CD4-positive, alpha-beta memory T cell (primary cell): ENCODE measurements around the gene RASL11A. TPM values are rescaled to one million over a fixed set of nuclear protein-coding genes. Genes with fewer than 3 reads are reported as not detected.
"Not testable (repeated sequence)": the region's sequence is repeated elsewhere in the genome, so short reads cannot be mapped to it uniquely, and the experiment has no call there.

ENCODE experiments used
- CTCF ChIA-PET: fragments of 350-600 bp; sonication (Branson Sonifier 250); formaldehyde crosslinking; loops from one replicate; lab custom pipeline; 2021; ENCODE audit warnings: inconsistent platforms; ENCODE audit not compliant: partially characterized antibody; lab: Charles Lee
- POLR2A ChIA-PET: fragments of 350-600 bp; sonication (Branson Sonifier 250); formaldehyde crosslinking; loops from one replicate; lab custom pipeline; 2021; ENCODE audit not compliant: partially characterized antibody; lab: Charles Lee
- DNase-seq, 5 donors: peaks; one replicate each; pipeline versions ENCODE4 v3.0.0 to v3.0.0-alpha.2; 2020 to 2022; ENCODE audit warnings: mixed read lengths in 1 of 5
- H3K27ac ChIP-seq: one replicate; pipeline ENCODE4 v1.7.0; 2013; ENCODE audit warnings: low read depth, low read length
- H3K27me3 ChIP-seq: 2 replicates; pipeline ENCODE4 v1.7.0; 2013; ENCODE audit warnings: mild to moderate bottlenecking, low read length, moderate library complexity; ENCODE audit not compliant: insufficient read depth
- H3K36me3 ChIP-seq: 2 replicates; pipeline ENCODE4 v1.7.0; 2013; ENCODE audit warnings: mild to moderate bottlenecking, low read length, moderate library complexity; ENCODE audit not compliant: insufficient read depth
- H3K4me1 ChIP-seq: 2 replicates; pipeline ENCODE4 v1.7.0; 2013; ENCODE audit warnings: mild to moderate bottlenecking, low read length, moderate library complexity; ENCODE audit not compliant: insufficient read depth
- H3K4me3 ChIP-seq, 2 donors: one replicate each; pipeline ENCODE4 v1.7.0; 2013; ENCODE audit warnings: low read length in 2 of 2, mild to moderate bottlenecking in 1 of 2
- H3K9me3 ChIP-seq, 2 donors: one replicate each; pipeline ENCODE4 v1.7.0; 2013; ENCODE audit warnings: low read length in 2 of 2, control low read depth in 1 of 2; ENCODE audit not compliant: control insufficient read depth in 1 of 2
- H3K27ac Mint-ChIP-seq, 7 donors: one replicate each; pipeline ENCODE4 v1.8.0; 2020 to 2021; ENCODE audit warnings: mixed read lengths in 7 of 7, mild to moderate bottlenecking in 6 of 7, inconsistent platforms in 3 of 7, moderate library complexity in 3 of 7
- H3K27me3 Mint-ChIP-seq, 2 donors: one replicate each; pipeline ENCODE4 v1.8.0; 2020 to 2021; ENCODE audit warnings: mixed read lengths in 2 of 2
- H3K36me3 Mint-ChIP-seq, 2 donors: one replicate each; pipeline ENCODE4 v1.8.0; 2020 to 2021; ENCODE audit warnings: mixed read lengths in 2 of 2, inconsistent platforms in 1 of 2, mild to moderate bottlenecking in 1 of 2
- H3K4me1 Mint-ChIP-seq, 4 donors: one replicate each; pipeline ENCODE4 v1.8.0; 2020 to 2021; ENCODE audit warnings: mixed read lengths in 4 of 4, mild to moderate bottlenecking in 1 of 4
- H3K4me3 Mint-ChIP-seq, 8 donors: one replicate each; pipeline ENCODE4 v1.8.0; 2020 to 2021; ENCODE audit warnings: mixed read lengths in 8 of 8, mild to moderate bottlenecking in 7 of 8, moderate library complexity in 6 of 8, inconsistent platforms in 3 of 8
- H3K9me3 Mint-ChIP-seq, 8 donors: one replicate each; pipeline ENCODE4 v1.8.0; 2020 to 2021; ENCODE audit warnings: mixed read lengths in 8 of 8, mild to moderate bottlenecking in 5 of 8, inconsistent platforms in 3 of 8, moderate library complexity in 1 of 8
- intact Hi-C: fragments of 100-400 bp; cut with micrococcal nuclease; formaldehyde crosslinking; loops from one replicate; pipeline ENCODE4 v1.15.1; 2023
- polyA plus RNA-seq, 2 donors: library from polyadenylated mRNA; unstranded; fragments of 300-500 nt; fragmentation: Illumina TruSeq; gene quantifications; one replicate each; pipeline ENCODE4 v1.2.3, GENCODE V29; 2021
- total RNA-seq, 2 experiments: library from RNA; stranded (reverse); gene quantifications; one replicate each; pipeline ENCODE4 v1.2.3, GENCODE V29; 2021

The RASL11A gene
- total and polyA plus RNA-seq, 4 experiments from 2014 or later, result 0.21 to 0.96 (median 0.78) TPM; not detected in 1

DNA sequence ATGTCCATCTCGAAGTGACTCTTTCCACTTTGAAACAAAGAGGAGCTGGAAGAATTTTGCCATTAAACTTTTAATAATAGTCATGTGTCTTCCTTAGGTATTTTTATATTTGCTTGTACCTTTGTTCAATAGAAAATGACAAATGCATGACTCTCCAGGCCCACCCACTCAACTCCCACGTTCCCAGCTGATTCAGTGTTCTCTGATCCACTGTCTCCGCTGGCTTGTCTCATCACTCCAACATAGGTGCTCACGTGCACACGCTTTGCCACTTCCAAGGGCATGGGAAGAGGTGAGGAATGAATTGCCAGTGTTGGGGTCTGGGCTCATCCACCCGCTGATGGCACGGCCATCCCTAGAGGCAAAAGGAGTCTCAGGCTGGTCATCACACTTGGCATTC, 24.5 kb downstream of the RASL11A start:
- POLR2A ChIA-PET, result no interaction called here
- intact Hi-C loops, result no loop called here
- CTCF ChIA-PET, result no interaction called here
- Mint-ChIP-seq H3K27ac (peak overlapping the region in 3 of 7 donors; percentile 33 to 81 (median 60)), H3K36me3 (no peaks in the 10 kb centered on the region), H3K9me3 (no peaks in the 10 kb centered on the region), H3K4me3 (no peak overlapping the region), H3K27me3 (peaks cover 0 to 5% of the 10 kb centered on the region in 2 donors), H3K4me1 (peaks cover 19 to 27% (median 23%) of the 10 kb centered on the region in 4 donors)
- H3K27me3 ChIP-seq, result no peaks in the 10 kb centered on the region
- H3K4me1 ChIP-seq, result peaks cover 30% of the 10 kb centered on the region
- DNase-seq, result no peak
- no peaks in the 10 kb centered on the region for H3K9me3 ChIP-seq
- H3K4me3 ChIP-seq, result no peak overlapping the region
- no peaks in the 10 kb centered on the region for H3K36me3 ChIP-seq
- no peak overlapping the region for H3K27ac ChIP-seq

DNA sequence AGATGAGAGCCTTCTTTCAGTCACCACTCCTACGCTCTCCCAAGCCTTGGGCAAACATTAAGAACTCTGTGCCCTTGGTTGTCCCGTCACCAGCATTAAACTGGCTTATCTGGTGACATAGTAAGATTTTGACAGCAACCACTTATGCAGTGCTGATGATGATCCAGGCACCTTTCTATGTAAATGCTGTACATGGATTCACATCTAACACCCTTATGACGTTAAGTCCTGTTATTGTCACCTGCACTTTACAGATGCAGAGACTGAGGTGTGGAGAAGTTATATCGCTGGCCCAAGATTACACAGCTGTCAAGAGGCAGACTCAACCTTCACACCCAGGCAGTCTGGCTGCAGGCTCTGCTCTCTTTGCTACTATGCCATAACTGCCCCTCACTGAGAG, 25.0 kb downstream of the RASL11A start:
- intact Hi-C loops, result no loop called here
- Histone ChIP-seq H3K4me1 (peaks cover 30% of the 10 kb centered on the region), H3K4me3 (no peak overlapping the region), H3K27ac (no peak overlapping the region), H3K36me3 (no peaks in the 10 kb centered on the region), H3K27me3 (no peaks in the 10 kb centered on the region), H3K9me3 (no peaks in the 10 kb centered on the region)
- no peak for DNase-seq
- H3K27me3 Mint-ChIP-seq, result peaks cover 0 to 9% of the 10 kb centered on the region in 2 donors
- no peak overlapping the region for H3K4me3 Mint-ChIP-seq
- no peaks in the 10 kb centered on the region for H3K9me3 Mint-ChIP-seq
- H3K36me3 Mint-ChIP-seq, result no peaks in the 10 kb centered on the region
- POLR2A ChIA-PET, result no interaction called here
- H3K4me1 Mint-ChIP-seq, result peaks cover 19 to 27% (median 23%) of the 10 kb centered on the region in 4 donors
- no peak overlapping the region for H3K27ac Mint-ChIP-seq
- CTCF ChIA-PET, result no interaction called here

GRCh38 chr13:27296496-27296895, 25.9 kb downstream of the RASL11A start:
- DNase-seq, result no peak
- H3K4me1 Mint-ChIP-seq, result peaks cover 19 to 27% (median 23%) of the 10 kb centered on the region in 4 donors
- H3K27me3 Mint-ChIP-seq, result peaks cover 0 to 9% of the 10 kb centered on the region in 2 donors
- H3K9me3 Mint-ChIP-seq, result no peaks in the 10 kb centered on the region
- Histone ChIP-seq H3K27ac (no peak overlapping the region), H3K36me3 (no peaks in the 10 kb centered on the region), H3K4me1 (peaks cover 30% of the 10 kb centered on the region), H3K9me3 (no peaks in the 10 kb centered on the region), H3K4me3 (no peak overlapping the region), H3K27me3 (no peaks in the 10 kb centered on the region)
- ChIA-PET POLR2A (no interaction called here), CTCF (no interaction called here)
- intact Hi-C loops, result no loop called here
- H3K4me3 Mint-ChIP-seq, result no peak overlapping the region
- H3K36me3 Mint-ChIP-seq, result no peaks in the 10 kb centered on the region
- peak overlapping the region in 1 of 7 donors; percentile 35 for H3K27ac Mint-ChIP-seq

GRCh38 chr13:27298849-27299248, 28.2 kb downstream of the RASL11A start:
- Histone ChIP-seq H3K9me3 (no peaks in the 10 kb centered on the region), H3K4me3 (no peak overlapping the region), H3K4me1 (peaks cover 14% of the 10 kb centered on the region), H3K27me3 (no peaks in the 10 kb centered on the region), H3K27ac (no peak overlapping the region), H3K36me3 (no peaks in the 10 kb centered on the region)
- H3K27me3 Mint-ChIP-seq, result peaks cover 0 to 9% of the 10 kb centered on the region in 2 donors
- no peaks in the 10 kb centered on the region for H3K36me3 Mint-ChIP-seq
- CTCF ChIA-PET, result no interaction called here
- POLR2A ChIA-PET, result no interaction called here
- no peak for DNase-seq
- H3K4me3 Mint-ChIP-seq, result no peak overlapping the region
- peaks cover 7 to 24% (median 16%) of the 10 kb centered on the region in 4 donors for H3K4me1 Mint-ChIP-seq
- H3K27ac Mint-ChIP-seq, result no peak overlapping the region
- peaks cover 0 to 8% (median under 1%) of the 10 kb centered on the region in 8 donors for H3K9me3 Mint-ChIP-seq
- intact Hi-C loops, result no loop called here

DNA sequence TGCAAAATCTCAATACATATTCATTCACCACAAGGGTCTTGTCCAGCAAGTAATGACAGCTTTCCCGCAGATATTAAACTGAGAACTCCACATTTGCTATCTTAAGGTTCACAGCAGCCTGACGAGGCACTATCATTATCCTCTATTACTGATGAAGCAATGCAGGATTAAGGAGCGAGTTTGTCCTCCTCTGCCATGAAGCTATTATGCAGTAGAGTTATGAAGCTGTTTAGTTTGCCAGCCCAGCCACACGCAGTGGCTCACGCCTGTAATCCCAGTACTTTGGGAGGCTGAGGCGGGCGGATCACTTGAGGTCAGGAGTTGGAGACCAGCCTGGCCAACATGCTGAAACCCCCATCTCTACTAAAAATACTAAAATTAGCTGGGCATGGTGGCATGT, 29.8 kb downstream of the RASL11A start:
- intact Hi-C loops, H3K36me3 ChIP-seq, H3K4me1 Mint-ChIP-seq, H3K4me1 ChIP-seq, H3K36me3 Mint-ChIP-seq, H3K27me3 ChIP-seq, H3K9me3 ChIP-seq, H3K4me3 Mint-ChIP-seq, H3K27ac ChIP-seq, DNase-seq, H3K27ac Mint-ChIP-seq, H3K4me3 ChIP-seq, H3K27me3 Mint-ChIP-seq, POLR2A ChIA-PET, H3K9me3 Mint-ChIP-seq: not testable (repeated sequence)
- CTCF ChIA-PET, result interaction anchor here (2.7 kb wide), 1 partner anchor 28 kb away, joined by 7 read pairs; no protein-coding TSS in a partner anchor

GRCh38 chr13:27300941-27301586, 30.4 kb downstream of the RASL11A start:
- Mint-ChIP-seq H3K4me3 (no peak overlapping the region), H3K36me3 (no peaks in the 10 kb centered on the region), H3K27me3 (peaks cover 0 to 9% of the 10 kb centered on the region in 2 donors), H3K9me3 (peaks cover 0 to 8% (median under 1%) of the 10 kb centered on the region in 8 donors), H3K27ac (no peak overlapping the region), H3K4me1 (peaks cover 0 to 9% (median 3%) of the 10 kb centered on the region in 4 donors)
- H3K27me3 ChIP-seq, result no peaks in the 10 kb centered on the region
- H3K4me1 ChIP-seq, result no peaks in the 10 kb centered on the region
- ChIA-PET POLR2A (no interaction called here), CTCF (interaction anchor here (2.7 kb wide), 1 partner anchor 29 kb away, joined by 7 read pairs; no protein-coding TSS in a partner anchor)
- no peak for DNase-seq
- no peaks in the 10 kb centered on the region for H3K36me3 ChIP-seq
- H3K4me3 ChIP-seq, result no peak overlapping the region
- H3K9me3 ChIP-seq, result no peaks in the 10 kb centered on the region
- intact Hi-C loops, result no loop called here
- no peak overlapping the region for H3K27ac ChIP-seq

DNA sequence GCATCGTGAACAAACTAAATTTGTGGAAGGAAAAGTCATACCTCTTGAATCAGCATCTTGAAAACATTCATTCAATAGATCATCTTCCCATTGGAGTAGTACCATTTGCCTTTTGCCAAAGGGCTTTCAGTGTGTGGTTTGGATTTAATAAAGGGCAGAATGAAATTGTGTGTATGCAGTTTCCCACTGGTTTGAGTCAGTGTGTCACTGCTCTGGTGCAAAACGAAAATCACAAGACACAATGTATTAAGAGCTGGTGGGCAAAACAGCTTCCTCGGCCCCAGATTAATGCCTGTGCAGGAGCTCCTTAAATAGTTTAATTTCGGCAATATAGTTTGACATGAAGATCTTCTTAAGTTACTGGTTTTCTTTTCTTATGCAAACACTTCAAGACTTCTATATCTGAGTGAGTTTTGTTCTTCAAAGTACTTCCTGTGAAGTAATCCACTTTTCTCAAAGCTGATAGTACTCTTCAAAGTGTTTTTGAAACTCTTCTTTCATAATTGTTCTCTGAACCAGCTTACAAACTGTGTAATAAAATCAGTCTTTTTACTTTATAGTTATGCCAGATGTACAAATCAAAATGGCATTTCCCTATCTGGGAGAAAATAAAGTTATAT, 32.1 kb downstream of the RASL11A start:
- no peaks in the 10 kb centered on the region for H3K36me3 Mint-ChIP-seq
- DNase-seq, result no peak
- Histone ChIP-seq H3K27ac (no peak overlapping the region), H3K4me1 (no peaks in the 10 kb centered on the region), H3K36me3 (no peaks in the 10 kb centered on the region), H3K9me3 (no peaks in the 10 kb centered on the region), H3K27me3 (no peaks in the 10 kb centered on the region), H3K4me3 (no peak overlapping the region)
- intact Hi-C loops, result no loop called here
- ChIA-PET POLR2A (no interaction called here), CTCF (interaction anchor here (1.0 to 2.7 kb wide), 2 partner anchors 23 to 31 kb away, joined by 3 to 7 read pairs; no protein-coding TSS in a partner anchor)
- H3K4me3 Mint-ChIP-seq, result peak overlapping the region in 2 of 8 donors; percentile 11 to 35
- peaks cover 0 to 18% (median 6%) of the 10 kb centered on the region in 4 donors for H3K4me1 Mint-ChIP-seq
- peaks cover 0 to 9% of the 10 kb centered on the region in 2 donors for H3K27me3 Mint-ChIP-seq
- peaks cover 0 to 8% (median under 1%) of the 10 kb centered on the region in 8 donors for H3K9me3 Mint-ChIP-seq
- H3K27ac Mint-ChIP-seq, result no peak overlapping the region
